ENCODE measurements around the gene BAZ2A. TPM values are rescaled to one million over a fixed set of nuclear protein-coding genes. Genes with fewer than 3 reads are reported as not detected.

Gene BAZ2A
- total RNA-seq, 1 experiment from 2014 or later, result 106 TPM

DNA sequence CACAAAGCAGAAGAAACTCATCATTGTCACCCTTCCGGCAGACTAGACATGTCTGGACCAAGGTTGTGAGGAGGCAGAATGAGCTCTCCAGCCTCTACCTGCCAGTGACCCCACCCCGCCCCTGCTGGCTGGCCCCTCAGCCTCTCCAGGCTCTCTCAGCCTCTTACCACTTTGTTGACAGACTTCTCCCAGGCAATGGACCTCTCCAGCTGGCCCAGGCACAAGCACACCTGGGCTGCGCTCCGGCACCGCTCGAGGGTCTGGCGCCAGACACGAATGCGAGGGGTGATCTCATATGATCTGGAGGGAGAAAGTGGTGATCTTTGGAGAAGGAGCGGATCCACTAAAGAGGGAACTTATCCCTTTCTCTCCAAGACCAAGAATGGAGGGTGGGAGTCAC, 30.3 kb downstream of the BAZ2A start:
- ChIA-PET RAD21 (ENCODE audit: low non-redundant PET in 1 of 2, low total read pairs in 2 of 2, uncharacterized antibody in 2 of 2, unreplicated experiment in 2 of 2) (no interaction called here), POLR2A (no interaction called here), CTCF (no interaction called here)
- TF ChIP-seq RAD21 (IDR thresholded peaks at IDR 0.05; ENCODE audit: low read depth) (no peak), ZNF274 (IDR thresholded peaks at IDR 0.05; ENCODE audit: low read depth, low read length) (no peak), FOSL1 (IDR thresholded peaks at IDR 0.05; ENCODE audit: low read depth) (no peak), YY1 (IDR thresholded peaks at IDR 0.05; ENCODE audit: extremely low read depth, insufficient replicate concordance, low read depth, low read length) (no peak)
- intact Hi-C loops (cut with micrococcal nuclease), result no loop called here
- Histone ChIP-seq H3K9me3 (ENCODE audit: control insufficient read depth in 1 of 2, insufficient read depth in 1 of 2, low read depth in 1 of 2, low read length in 2 of 2) (no peaks in the 10 kb centered on the region), H3K4me3 (replicated peaks in 1 of 2; ENCODE audit: low read depth in 1 of 2, low read length in 2 of 2) (no peak overlapping the region), H2AFZ (ENCODE audit: low read depth, low read length, poor library complexity, severe bottlenecking) (no peak overlapping the region), H3K36me3 (ENCODE audit: control insufficient read depth in 1 of 2, insufficient read depth in 2 of 2, low read length in 2 of 2) (peaks cover 54 to 61% of the 10 kb centered on the region in 2 experiments; a peak in 3 of 4 replicates), H3K9ac (ENCODE audit: low read length) (no peak overlapping the region), H3K4me2 (ENCODE audit: low read length) (no peak overlapping the region), H3K27me3 (ENCODE audit: insufficient read depth, low read length) (no peaks in the 10 kb centered on the region), H3K9me2 (ENCODE audit: insufficient read depth) (no peaks in the 10 kb centered on the region), H4K20me1 (ENCODE audit: insufficient read depth) (no peaks in the 10 kb centered on the region), H3K79me2 (ENCODE audit: insufficient read depth, low read length) (no peaks in the 10 kb centered on the region), H3K4me1 (ENCODE audit: control insufficient read depth in 1 of 2, insufficient read depth in 2 of 2, low read length in 2 of 2) (no peaks in the 10 kb centered on the region), H3K27ac (ENCODE audit: low read depth, low read length) (no peak overlapping the region)
- no TSS peak for BruUV-seq (replicated peaks)
- DNase-seq (ENCODE audit: low read depth, low spot score), result no peak
- no peak for ATAC-seq

DNA sequence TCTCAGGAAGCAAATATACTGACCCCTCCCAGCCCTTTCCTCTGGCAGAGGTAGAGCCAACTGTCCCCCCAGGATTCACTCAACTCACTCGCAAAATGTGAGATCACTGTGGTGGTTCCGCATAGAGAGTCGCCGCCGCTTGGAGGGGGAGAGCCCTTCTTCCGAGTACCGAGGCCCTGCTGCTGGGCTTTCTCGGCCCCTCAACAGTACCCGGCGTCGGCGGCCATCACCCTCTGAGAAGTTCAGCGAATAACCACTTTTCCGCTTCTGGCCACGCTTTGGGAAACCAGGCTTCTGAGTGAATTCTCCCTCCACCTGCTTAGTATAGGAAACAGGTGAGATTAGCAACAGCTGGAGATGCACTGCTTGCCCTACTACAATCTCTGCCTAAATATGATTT, 31.1 kb downstream of the BAZ2A start:
- DNase-seq (ENCODE audit: low read depth, low spot score), result no peak
- Histone ChIP-seq H4K20me1 (ENCODE audit: insufficient read depth) (no peaks in the 10 kb centered on the region), H3K9ac (ENCODE audit: low read length) (no peak overlapping the region), H3K4me1 (ENCODE audit: control insufficient read depth in 1 of 2, insufficient read depth in 2 of 2, low read length in 2 of 2) (peaks cover 0 to 5% of the 10 kb centered on the region in 2 experiments; a peak in 1 of 4 replicates), H3K27ac (ENCODE audit: low read depth, low read length) (no peak overlapping the region), H3K36me3 (ENCODE audit: control insufficient read depth in 1 of 2, insufficient read depth in 2 of 2, low read length in 2 of 2) (peaks cover 51 to 54% of the 10 kb centered on the region in 2 experiments; a peak in 3 of 4 replicates), H3K4me2 (ENCODE audit: low read length) (no peak overlapping the region), H2AFZ (ENCODE audit: low read depth, low read length, poor library complexity, severe bottlenecking) (no peak overlapping the region), H3K9me2 (ENCODE audit: insufficient read depth) (no peaks in the 10 kb centered on the region), H3K27me3 (ENCODE audit: insufficient read depth, low read length) (no peaks in the 10 kb centered on the region), H3K4me3 (replicated peaks in 1 of 2; ENCODE audit: low read depth in 1 of 2, low read length in 2 of 2) (no peak overlapping the region), H3K9me3 (ENCODE audit: control insufficient read depth in 1 of 2, insufficient read depth in 1 of 2, low read depth in 1 of 2, low read length in 2 of 2) (no peaks in the 10 kb centered on the region), H3K79me2 (ENCODE audit: insufficient read depth, low read length) (no peaks in the 10 kb centered on the region)
- POLR2A ChIA-PET, result no interaction called here
- RAD21 ChIA-PET (ENCODE audit: low non-redundant PET in 1 of 2, low total read pairs in 2 of 2, uncharacterized antibody in 2 of 2, unreplicated experiment in 2 of 2), result no interaction called here
- TF ChIP-seq ZNF274 (IDR thresholded peaks at IDR 0.05; ENCODE audit: low read depth, low read length) (no peak), YY1 (IDR thresholded peaks at IDR 0.05; ENCODE audit: extremely low read depth, insufficient replicate concordance, low read depth, low read length) (no peak), SIN3A (IDR thresholded peaks at IDR 0.05; ENCODE audit: low read depth) (no peak), CBX3 (IDR thresholded peaks at IDR 0.05; ENCODE audit: low read depth) (no peak), SP1 (IDR thresholded peaks at IDR 0.05; ENCODE audit: low read depth) (no peak), JUND (IDR thresholded peaks at IDR 0.05) (no peak), POLR2AphosphoS5 (IDR thresholded peaks at IDR 0.05; ENCODE audit: low read depth, low read length) (no peak)
- TF ChIP-seq, protein P1, sequence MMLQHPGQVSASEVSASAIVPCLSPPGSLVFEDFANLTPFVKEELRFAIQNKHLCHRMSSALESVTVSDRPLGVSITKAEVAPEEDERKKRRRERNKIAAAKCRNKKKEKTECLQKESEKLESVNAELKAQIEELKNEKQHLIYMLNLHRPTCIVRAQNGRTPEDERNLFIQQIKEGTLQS (IDR thresholded peaks at IDR 0.05), result no peak
- TF ChIP-seq, protein P2, sequence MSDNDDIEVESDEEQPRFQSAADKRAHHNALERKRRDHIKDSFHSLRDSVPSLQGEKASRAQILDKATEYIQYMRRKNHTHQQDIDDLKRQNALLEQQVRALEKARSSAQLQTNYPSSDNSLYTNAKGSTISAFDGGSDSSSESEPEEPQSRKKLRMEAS (IDR thresholded peaks at IDR 0.05), result no peak
- TF ChIP-seq, protein P3, sequence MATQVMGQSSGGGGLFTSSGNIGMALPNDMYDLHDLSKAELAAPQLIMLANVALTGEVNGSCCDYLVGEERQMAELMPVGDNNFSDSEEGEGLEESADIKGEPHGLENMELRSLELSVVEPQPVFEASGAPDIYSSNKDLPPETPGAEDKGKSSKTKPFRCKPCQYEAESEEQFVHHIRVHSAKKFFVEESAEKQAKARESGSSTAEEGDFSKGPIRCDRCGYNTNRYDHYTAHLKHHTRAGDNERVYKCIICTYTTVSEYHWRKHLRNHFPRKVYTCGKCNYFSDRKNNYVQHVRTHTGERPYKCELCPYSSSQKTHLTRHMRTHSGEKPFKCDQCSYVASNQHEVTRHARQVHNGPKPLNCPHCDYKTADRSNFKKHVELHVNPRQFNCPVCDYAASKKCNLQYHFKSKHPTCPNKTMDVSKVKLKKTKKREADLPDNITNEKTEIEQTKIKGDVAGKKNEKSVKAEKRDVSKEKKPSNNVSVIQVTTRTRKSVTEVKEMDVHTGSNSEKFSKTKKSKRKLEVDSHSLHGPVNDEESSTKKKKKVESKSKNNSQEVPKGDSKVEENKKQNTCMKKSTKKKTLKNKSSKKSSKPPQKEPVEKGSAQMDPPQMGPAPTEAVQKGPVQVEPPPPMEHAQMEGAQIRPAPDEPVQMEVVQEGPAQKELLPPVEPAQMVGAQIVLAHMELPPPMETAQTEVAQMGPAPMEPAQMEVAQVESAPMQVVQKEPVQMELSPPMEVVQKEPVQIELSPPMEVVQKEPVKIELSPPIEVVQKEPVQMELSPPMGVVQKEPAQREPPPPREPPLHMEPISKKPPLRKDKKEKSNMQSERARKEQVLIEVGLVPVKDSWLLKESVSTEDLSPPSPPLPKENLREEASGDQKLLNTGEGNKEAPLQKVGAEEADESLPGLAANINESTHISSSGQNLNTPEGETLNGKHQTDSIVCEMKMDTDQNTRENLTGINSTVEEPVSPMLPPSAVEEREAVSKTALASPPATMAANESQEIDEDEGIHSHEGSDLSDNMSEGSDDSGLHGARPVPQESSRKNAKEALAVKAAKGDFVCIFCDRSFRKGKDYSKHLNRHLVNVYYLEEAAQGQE (IDR thresholded peaks at IDR 0.05; ENCODE audit: low read depth), result no peak
- TF ChIP-seq, protein P4, sequence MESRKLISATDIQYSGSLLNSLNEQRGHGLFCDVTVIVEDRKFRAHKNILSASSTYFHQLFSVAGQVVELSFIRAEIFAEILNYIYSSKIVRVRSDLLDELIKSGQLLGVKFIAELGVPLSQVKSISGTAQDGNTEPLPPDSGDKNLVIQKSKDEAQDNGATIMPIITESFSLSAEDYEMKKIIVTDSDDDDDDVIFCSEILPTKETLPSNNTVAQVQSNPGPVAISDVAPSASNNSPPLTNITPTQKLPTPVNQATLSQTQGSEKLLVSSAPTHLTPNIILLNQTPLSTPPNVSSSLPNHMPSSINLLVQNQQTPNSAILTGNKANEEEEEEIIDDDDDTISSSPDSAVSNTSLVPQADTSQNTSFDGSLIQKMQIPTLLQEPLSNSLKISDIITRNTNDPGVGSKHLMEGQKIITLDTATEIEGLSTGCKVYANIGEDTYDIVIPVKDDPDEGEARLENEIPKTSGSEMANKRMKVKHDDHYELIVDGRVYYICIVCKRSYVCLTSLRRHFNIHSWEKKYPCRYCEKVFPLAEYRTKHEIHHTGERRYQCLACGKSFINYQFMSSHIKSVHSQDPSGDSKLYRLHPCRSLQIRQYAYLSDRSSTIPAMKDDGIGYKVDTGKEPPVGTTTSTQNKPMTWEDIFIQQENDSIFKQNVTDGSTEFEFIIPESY (IDR thresholded peaks at IDR 0.05; ENCODE audit: extremely low read depth, insufficient replicate concordance, low read length), result no peak
- BruUV-seq (replicated peaks), result no TSS peak
- CTCF ChIA-PET, result no interaction called here
- ATAC-seq, result no peak
- intact Hi-C loops (cut with micrococcal nuclease), result no loop called here
